COLO668 (cell line): Measurements from ENCODE around the gene SLC22A17.
"Not testable (repeated sequence)": the region's sequence is repeated elsewhere in the genome, so short reads cannot be mapped to it uniquely, and the experiment has no call there.

ENCODE experiments used
- DNase-seq: peaks from one replicate; lab custom pipeline; 2025; ENCODE audit not compliant: unreplicated experiment; lab: John Stamatoyannopoulos, UW

Gene SLC22A17

DNA sequence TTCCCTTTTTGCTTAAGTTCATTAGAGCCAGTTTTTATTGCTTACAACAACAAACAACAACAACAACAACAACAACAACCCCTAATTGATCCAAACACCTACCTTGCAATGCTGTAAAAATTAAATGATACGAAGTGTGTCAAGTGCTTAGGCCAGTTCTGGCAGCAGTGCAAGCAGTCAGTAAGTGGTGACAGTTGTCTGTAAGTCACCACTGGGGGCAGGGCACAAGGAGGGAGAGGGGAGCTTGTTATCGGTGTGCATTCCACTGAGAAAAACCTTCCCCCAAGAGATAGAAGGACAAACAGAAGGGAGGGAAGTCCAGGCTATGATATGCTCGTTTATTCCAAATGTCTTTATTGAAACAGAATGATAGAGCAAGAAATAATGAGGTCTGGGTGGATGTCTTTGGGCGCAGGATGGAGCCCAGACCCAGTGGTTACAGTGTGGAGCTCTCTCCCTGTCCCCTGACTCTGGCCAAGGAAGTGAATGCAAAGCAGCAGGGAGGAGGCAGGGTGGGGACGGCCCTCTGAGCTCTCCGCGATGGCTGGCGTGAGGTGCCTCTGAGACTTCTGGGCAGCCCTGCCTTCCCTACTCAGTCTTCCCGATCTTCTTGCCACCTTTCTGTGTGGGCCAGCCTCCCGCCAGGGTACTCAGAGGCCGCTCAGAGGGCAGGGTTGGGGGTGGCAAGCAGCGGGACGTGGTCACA lies 6.5 kb downstream of the SLC22A17 start:
- DNase-seq, result no peak

DNA sequence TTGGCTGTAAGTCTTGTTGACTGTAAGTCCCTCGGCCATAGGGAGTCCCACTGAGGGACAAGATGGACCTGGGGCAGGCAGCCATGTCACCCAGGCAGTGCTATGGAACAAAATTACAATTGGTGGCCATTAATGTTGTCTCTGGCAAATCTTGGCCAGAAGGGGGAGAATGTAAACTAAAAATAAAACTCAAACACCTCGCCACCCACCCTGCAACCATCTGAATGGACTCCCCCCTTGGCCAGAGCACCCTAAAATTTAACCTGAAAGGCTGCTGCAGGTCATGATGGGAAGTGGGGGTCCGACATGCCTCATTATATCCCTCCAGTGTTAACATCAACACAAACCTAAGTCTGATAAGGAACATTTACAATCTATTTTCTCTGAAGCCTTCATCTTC lies 8.2 kb downstream of the SLC22A17 start:
- DNase-seq, result no peak

DNA sequence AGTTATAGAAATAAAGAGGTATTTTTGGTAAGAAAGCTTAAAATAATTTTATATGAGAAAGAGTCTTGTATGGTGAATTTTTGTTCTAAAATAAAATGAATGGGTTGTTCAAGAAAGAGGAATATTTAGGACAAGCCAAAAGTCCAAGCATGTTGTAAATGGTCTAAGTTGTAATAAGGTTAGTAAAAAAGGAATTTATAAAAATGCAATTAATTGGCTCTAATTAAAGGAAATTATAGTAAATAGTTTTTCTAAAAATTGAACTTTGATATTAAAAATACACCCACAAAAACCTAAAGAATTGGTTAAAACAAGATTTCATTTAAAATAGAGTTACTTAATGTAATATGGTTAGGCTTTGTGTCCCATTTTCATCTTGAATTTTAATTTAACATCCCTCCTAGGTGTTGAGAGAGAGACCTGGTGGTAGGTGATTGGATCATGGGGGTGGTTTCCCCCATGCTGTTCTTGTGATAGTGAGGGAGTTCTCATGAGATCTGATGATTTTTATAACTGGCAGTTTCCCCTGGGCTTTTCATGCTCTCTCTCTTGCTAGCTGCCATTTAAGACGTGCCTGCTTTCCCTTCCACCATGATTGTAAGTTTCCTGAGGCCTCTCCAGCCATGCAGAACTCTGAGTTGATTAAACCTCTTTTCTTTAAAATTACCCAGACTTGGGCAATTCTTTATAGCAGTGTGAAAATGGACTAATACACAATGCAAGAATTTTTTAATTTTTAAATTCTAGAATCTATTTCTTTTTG lies 13.0 kb downstream of the SLC22A17 start:
- DNase-seq, result no peak

DNA sequence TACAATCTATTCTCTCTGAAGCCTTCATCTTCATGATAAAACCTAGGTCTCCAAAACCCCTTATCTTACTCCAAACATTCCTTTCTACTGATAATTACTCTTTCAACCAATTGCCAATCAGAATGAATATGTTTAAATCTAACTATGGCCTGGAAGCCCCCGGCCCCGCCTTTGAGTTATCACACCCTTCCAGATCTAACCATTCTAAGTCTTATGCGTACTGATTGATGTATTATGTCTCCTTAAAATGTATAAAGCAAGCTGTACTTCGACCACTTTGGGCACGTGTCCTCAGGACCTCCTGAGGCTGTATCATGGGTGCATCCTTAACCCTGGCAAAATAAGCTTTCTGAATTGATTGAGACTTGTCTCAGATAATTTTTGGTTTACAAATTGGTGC lies 17.1 kb downstream of the SLC22A17 start:
- no peak for DNase-seq

DNA sequence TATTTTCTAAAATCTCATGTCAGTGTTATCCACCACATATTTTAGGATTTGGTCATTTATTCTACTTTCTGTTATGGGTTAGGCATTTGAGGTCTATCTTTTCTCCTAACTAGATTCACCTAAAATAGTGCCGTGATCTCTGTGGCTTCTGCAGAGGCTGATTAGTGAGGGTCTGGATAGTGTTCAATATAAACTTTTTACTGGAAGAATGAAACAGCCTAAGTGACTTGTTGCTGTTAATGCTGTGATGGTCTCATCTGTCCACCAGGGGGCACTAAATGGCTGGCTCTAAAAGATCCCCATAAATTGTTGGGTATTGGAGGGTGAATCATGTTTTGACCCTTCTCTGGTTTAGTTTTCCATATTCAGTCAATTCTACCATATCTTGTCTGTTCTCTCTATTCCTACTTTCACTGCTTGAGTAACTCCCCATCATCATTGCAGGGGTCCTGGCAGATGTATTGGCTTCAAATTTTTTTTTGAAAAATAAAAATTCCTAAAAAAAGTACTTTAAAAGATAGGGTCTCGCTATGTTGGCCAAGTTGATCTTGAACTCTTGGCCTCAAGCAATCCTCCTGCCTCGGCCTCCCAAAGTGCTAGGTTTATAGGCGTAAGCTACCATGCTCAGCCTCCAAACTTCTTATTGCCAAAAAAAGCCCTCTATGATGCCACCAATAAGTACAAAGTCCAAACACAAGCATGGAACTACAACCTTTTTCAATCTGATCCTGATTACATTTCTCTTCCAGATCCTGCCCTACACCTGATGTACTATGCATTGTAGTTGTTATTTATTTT lies 24.5 kb downstream of the SLC22A17 start:
- peak; percentile 63 for DNase-seq

DNA sequence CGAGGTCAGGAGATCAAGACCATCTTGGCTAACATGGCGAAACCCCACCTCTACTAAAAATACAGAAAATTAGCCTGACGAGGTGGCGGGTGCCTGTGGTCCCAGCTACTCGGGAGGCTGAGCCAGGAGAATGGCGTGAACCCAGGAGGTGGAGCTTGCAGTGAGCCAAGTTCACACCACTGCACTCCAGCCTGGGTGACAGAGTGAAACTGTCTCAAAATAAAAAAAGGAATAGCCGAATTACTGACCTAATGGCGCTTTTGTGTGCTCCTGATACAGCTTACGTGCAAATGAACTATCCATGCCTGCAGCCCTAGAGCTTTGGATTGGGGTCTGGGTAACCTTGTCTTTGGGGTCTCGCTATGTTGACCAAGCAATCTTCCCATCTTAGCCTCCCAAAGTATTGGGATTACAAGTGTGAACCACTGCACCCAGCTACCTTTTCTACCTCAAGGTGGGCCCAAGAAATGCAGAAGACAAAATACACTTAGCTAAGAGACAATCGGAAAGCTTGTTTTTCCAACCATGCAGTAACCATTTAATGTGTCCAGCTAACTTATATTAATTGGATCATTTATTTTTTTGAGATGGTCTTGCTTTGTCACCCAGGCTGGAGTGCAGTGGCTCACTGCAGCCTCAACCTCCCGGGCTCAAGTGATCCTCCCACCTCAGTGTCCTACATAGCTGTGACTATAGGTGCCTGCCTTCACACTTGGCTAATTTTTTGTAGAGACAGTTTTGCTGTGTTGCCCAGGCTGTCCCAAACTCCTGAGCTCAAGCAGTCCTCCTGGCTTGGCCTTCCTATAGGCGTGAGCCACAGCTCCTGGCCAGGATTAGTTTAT lies 26.0 kb downstream of the SLC22A17 start:
- no peak for DNase-seq

DNA sequence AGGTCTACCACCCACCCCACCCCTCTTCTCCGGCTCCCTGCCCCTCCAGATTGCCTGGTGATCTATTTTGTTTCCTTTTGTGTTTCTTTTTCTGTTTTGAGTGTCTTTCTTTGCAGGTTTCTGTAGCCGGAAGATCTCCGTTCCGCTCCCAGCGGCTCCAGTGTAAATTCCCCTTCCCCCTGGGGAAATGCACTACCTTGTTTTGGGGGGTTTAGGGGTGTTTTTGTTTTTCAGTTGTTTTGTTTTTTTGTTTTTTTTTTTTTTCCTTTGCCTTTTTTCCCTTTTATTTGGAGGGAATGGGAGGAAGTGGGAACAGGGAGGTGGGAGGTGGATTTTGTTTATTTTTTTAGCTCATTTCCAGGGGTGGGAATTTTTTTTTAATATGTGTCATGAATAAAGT lies 26.9 kb downstream of the SLC22A17 start:
- not testable (repeated sequence) for DNase-seq

DNA sequence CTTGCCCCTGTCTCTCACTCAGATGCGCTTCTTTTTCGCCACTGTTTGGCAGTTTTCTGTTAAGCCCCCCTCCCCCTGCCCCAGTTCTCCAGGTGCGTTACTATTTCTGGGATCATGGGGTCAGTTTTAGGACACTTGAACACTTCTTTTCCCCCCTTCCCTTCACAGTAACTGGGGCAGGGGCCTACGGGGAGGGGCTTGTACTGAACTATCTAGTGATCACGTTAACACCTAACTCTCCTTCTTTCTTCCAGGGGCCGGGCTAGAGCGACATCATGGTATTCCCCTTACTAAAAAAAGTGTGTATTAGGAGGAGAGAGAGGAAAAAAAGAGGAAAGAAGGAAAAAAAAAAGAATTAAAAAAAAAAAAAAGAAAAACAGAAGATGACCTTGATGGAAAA lies 27.7 kb downstream of the SLC22A17 start:
- DNase-seq, result no peak

DNA sequence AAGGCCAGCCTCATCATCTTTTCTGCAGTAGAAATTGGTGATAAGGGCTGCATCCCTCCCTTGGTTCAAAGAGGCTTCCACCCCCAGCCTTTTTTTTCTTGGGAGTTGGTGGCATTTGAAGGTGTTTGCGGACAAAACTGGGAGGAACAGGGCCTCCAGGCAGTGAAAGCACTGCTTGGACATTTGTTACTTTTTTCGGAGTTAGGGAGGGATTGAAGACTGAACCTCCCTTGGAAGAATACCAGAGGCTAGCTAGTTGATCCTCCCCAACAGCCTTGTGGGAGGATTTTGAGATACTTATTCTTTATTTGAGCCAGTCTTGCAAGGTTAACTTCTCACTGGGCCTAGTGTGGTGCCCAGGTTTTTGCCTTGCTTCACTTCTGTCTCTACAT lies 28.2 kb downstream of the SLC22A17 start:
- DNase-seq, result no peak

DNA sequence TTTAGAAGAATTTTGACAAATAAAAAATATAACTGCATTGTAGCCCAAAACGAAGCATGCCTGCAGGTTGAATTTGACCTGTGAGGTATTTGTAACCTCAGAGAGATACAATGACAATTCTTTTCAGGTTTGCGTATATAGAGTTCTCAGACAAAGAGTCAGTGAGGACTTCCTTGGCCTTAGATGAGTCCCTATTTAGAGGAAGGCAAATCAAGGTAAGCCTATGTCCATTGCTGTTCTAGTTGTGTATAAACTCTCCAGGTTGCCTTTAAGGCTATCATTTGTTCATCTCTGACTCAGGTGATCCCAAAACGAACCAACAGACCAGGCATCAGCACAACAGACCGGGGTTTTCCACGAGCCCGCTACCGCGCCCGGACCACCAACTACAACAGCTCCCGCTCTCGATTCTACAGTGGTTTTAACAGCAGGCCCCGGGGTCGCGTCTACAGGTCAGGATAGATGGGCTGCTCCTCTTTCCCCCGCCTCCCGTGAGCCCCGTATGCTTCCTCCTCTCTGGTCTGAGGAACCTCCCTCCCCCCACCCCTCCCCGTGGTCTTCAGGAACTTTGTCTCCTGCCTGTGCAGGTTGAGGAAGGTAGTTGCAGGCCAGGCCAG lies 28.7 kb downstream of the SLC22A17 start:
- no peak for DNase-seq

DNA sequence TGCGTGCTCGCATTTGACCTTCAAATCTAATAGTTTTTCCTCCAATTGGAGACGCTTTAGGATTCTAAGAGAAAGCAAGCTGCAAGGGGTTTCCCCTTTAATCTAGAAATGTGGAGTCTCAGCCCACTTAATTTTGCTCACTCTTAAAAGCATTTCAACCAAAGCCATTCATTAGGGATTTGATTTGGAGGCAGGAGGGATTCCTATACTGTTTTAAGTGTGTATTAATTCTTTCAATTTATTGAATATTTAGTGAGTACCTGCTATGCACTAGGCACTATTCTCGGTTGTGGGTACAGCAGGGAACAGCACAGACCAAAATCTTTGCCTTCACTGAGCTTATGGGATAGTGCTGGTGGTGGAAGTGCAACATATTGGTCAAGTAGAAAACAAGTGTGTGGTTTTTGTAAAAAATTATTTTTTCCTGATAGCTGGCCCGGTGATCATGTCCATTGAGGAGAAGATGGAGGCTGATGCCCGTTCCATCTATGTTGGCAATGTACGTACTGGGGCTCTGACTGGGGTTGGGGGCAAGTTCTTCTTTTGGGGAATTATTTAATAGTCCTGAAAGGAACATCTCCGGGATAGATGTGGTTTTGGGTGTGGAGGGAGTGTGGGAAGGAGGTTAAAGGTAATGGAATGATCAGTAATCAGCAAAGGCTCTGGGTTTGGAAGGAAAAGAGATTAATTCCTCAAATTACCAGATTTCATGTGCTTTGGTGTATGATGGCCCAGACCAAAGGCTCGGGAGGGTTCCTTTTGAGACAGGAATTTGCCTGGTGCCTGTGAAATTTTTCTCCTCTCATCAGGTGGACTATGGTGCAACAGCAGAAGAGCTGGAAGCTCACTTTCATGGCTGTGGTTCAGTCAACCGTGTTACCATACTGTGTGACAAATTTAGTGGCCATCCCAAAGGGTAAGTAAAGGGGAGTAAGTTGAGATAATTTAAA lies 29.8 kb downstream of the SLC22A17 start:
- DNase-seq, result no peak

DNA sequence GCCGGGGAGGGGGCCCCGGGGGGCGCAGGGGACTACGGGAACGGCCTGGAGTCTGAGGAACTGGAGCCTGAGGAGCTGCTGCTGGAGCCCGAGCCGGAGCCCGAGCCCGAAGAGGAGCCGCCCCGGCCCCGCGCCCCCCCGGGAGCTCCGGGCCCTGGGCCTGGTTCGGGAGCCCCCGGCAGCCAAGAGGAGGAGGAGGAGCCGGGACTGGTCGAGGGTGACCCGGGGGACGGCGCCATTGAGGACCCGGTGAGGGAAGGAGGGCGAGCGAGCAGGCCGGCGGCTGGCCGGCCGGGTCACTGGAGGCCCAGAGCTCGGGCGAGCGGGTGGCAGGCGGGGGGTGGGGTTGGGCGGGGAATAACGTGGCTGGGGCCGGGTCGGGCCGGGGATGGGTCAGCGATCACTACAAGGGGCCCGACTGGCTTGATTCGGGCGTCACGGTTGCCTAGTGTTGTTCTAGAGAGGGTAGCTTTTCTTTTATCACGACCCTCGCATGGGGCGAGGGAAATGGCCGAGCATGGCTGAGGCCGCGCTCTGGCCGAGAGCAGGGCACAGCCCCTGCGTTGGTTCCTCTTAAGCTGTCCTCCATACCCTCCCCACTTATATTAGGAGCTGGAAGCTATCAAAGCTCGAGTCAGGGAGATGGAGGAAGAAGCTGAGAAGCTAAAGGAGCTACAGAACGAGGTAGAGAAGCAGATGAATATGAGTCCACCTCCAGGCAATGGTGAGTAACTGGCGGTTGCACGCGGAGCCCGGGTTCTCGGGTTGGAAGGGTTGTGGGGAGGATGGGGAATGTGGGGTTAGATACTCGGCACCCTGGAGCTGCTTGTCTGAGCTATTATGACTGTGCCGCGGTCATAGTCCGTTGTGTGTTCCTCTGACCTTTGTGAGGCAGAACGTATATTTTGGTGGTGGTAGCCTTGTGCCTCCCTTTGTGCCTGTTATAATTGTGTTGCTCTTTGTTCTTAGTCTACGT lies 30.8 kb downstream of the SLC22A17 start:
- peak; percentile 59 for DNase-seq

DNA sequence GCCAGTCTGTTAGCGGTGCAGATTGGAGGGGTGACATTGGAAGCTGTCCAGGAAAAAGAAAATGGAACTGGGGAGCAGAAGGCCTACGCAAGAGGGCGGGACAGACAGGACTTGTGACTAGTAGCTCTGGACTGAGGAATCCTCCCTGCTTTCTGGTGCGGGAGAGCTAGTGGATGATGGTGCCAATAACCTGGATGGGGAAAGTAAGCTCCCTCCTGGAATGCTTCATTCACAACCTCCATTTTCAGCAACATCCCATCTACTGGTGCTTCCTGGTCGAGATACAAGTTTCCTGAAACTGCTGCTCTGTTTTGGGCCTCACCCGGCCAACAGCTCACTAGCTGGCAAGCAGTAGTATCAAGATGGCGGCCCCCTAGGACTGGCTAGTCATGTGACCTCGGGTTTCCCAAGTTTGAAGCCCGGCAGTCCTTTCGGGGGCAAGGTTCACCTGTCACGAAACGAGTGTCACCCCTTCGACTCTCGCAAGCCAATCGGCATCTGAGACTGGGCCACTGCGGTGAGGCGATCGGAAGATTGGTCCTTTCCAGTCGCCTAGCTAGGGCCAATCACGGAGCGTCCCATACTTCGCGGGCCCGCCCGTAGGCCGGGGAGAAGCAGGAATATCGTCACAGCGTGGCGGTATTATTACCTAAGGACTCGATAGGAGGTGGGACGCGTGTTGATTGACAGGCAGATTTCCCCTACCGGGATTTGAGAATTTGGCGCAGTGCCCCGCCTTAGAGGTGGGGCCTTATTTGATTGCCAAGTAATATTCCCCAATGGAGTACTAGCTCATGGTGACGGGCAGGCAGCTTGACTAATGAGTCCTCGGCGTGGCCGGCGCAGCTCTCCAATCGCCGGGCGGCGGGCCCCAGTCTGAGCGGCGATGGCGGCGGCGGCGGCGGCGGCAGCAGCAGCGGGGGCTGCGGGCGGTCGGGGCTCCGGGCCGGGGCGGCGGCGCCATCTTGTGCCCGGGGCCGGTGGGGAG lies 31.8 kb downstream of the SLC22A17 start, which contains the start of gene PABPN1:
Gene PABPN1, plus strand, starts transcription at position 874 of the 988 bp plus-strand sequence. Its CDS starts 13 bp downstream, at position 887.
- peak; percentile 99 for DNase-seq

DNA sequence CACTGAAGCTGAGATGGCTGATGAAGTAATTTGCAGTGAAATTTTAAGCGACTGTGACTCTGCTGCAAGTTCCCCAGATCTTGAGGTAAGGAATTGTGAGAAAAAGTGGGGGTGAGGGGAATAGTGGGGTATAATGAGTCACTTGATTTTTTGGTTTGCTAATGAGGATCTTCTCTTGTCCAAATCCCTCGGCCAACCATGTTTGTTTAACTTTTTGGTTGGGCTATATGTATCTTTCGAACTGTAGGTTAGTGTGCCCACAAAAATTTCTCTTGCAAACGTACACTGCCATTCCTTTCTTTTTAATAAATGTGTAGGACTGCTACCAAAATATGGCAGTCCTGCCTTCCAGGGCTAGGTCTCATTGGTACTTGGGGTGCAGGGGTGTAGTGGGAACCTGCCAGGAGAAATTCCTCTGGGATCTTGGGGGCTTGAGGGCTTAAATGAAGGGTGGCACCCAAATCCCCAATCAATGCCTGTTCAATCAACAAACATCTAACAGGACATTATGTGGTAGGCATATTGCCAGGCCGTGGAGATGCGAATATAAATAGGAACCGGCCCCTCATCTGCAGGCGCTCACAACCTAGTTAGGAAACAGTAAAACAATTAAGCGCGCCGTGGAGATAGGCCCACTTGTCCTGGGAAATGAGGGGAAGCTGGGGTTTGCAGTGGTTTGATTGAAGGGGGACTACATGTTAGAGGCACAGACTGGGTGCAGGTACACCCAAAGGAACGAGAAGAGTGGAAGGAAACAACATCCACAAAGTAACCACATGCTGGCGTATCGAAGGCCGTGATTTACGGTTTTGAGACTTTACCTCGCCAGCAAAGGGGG lies 32.7 kb downstream of the SLC22A17 start:
- DNase-seq, result no peak

DNA sequence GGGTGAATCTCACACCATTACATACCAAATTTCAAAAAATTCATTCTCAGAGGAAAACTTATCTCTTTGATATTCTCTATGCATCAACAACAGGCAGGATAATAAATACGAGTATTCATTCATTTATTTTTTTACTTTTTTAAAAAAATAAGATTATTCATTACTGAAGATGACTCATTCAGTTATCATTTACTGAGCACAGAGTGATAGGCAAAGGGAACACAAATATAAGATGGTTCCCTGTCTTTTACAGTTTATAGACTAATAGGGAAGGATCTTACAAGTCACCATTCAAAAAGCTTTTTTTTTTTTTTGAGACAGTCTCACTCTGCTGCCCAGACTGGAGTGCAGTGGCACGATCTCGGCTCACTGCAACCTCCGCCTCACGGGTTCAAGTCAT lies 36.4 kb downstream of the SLC22A17 start:
- DNase-seq, result no peak

DNA sequence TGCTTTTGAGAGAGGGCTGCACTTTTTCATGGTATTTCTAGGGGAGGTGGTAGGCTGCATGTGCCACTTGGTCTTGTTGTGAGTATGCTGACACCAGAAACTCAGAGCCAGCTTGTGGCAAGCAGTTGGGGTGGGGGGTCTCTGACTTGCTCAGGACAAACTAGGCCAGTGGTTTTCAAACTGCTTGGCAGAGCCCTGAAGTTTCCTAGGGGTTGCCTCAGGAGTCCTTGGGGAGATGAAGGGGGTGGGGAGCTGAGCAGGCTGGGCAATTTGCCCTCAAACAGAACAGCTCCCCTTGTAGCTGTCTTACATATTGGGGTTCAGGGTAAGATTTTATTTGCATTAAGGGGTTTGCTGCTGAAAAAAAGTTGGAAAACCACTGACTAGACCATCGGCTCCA lies 42.1 kb downstream of the SLC22A17 start:
- DNase-seq, result no peak
